ENCODE results near the gene ATG16L2.
"Not testable (repeated sequence)": the region's sequence is repeated elsewhere in the genome, so short reads cannot be mapped to it uniquely, and the experiment has no call there.

The ATG16L2 gene

GRCh38 chr11:72856065-72856464, 41.9 kb downstream of the ATG16L2 start:
- no peak for DNase-seq

GRCh38 chr11:72856551-72857345, 42.5 kb downstream of the ATG16L2 start:
- DNase-seq, result no peak

- not testable (repeated sequence) for DNase-seq
Observed at GRCh38 chr11:72858267-72858666, 44.1 kb downstream of the ATG16L2 start.

- no peak for DNase-seq
Observed at GRCh38 chr11:72859126-72859525, 44.9 kb downstream of the ATG16L2 start.

GRCh38 chr11:72860010-72860409, 45.8 kb downstream of the ATG16L2 start:
- no peak for DNase-seq

- DNase-seq, result no peak
Observed at GRCh38 chr11:72860592-72860991, 46.4 kb downstream of the ATG16L2 start.

- DNase-seq, result no peak
Observed at GRCh38 chr11:72863091-72863490, 48.9 kb downstream of the ATG16L2 start.

- DNase-seq, result no peak
Observed at GRCh38 chr11:72863916-72864315, 49.7 kb downstream of the ATG16L2 start.

GRCh38 chr11:72864702-72865655, 50.8 kb downstream of the ATG16L2 start:
- DNase-seq, result no peak

GRCh38 chr11:72867970-72868369, 53.8 kb downstream of the ATG16L2 start:
- no peak for DNase-seq

GRCh38 chr11:72869831-72870230, 55.6 kb downstream of the ATG16L2 start:
- no peak for DNase-seq

GRCh38 chr11:72871119-72871518, 56.9 kb downstream of the ATG16L2 start:
- DNase-seq, result no peak

GRCh38 chr11:72872012-72872411, 57.8 kb downstream of the ATG16L2 start:
- DNase-seq, result no peak

- no peak for DNase-seq
Observed at GRCh38 chr11:72875736-72876135, 61.5 kb downstream of the ATG16L2 start.

- no peak for DNase-seq
Observed at GRCh38 chr11:72876147-72876546, 61.9 kb downstream of the ATG16L2 start.

All from activated CD4-positive, alpha-beta T cell treated with anti-CD3 and anti-CD28 coated beads for 48 hours (primary cell).